IMR-90 (cell line): Measurements from ENCODE around the gene KDM5B.

Experiments
- CHD1 ChIP-seq: IDR thresholded peaks from 2 replicates; pipeline ENCODE4 v1.6.1; 2012; ENCODE audit warnings: low read depth, low read length, improper control_type of control experiment
- CTCF ChIP-seq: conservative IDR thresholded peaks from 2 replicates; pipeline ENCODE4 v1.5.1; 2012; ENCODE audit warnings: mild to moderate bottlenecking, low read depth, low read length, improper control_type of control experiment
- POLR2A ChIP-seq: IDR thresholded peaks from 2 replicates; pipeline ENCODE4 v1.6.1; 2012; ENCODE audit warnings: mild to moderate bottlenecking, low read depth, low read length

GRCh38 chr1:202801175-202801574 lies 7.0 kb downstream of the KDM5B start:
- no peak for TF ChIP-seq CTCF
- no peak for TF ChIP-seq POLR2A
- no peak for TF ChIP-seq CHD1
